GM21737 (cell line): ENCODE results near the gene ARCN1.

Experiments
- ATAC-seq: cut with Tn5 transposase; IDR thresholded peaks from one replicate; pipeline ENCODE4 v1.9.1; 2021; ENCODE audit warnings: mild to moderate bottlenecking, moderate library complexity; ENCODE audit not compliant: unreplicated experiment

The ARCN1 gene

DNA sequence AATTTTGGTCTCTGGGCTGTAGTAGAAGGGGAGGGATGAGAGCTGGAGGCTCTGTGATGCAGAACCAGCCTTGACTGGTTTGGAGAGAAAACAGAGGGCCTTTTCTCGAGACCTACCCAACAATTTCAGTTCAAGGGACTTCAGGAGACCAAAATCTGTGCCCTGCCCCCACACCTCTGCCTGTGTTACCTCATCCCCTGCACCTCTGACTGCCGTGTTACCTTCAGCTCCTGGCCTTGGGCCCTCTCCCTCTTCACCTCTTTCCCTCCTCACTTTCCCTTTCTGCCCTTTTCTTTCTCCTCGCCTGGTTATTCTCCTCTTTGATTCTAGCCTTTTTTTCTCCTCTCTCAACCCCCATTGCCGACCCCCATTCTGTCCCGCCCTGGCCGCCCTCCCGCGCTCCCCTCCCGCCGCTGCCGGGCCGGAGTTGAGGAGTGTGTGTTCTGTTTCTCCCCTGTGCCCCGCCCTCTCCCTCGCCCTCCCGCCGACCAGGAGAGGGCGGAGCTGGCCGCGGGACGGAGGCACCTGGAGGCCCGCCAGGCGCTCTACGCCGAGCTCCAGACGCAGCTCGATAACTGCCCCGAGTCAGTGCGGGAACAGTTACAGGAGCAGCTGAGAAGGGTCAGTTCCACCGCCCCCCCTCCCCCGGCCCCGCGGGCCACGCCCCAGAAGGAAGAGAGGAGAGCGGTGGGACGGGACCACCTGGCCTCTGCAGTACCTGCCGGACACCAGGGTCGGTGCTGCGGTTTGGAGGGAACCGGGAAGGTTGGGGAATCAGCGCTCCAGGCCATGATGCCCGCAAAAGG, 62.4 kb downstream of the ARCN1 start:
- ATAC-seq: no peak

DNA sequence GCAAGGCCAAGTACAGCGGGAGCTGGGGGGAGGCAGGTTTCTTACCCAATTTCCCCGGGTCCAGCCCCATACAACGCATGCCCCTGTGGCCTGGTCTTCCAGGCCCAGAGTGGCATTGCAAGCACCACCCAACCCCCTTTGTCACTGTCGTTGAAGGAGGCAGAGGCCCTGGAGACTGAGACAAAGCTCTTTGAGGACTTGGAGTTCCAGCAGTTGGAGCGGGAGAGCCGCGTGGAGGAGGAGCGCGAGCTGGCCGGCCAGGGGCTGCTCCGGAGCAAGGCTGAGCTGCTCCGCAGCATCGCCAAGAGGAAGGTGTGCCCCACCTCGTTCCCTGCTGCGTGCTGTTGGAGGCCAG, 63.0 kb downstream of the ARCN1 start:
- ATAC-seq: no peak

- no peak for ATAC-seq
Observed at GRCh38 chr11:118635642-118636041, 63.4 kb downstream of the ARCN1 start.

DNA sequence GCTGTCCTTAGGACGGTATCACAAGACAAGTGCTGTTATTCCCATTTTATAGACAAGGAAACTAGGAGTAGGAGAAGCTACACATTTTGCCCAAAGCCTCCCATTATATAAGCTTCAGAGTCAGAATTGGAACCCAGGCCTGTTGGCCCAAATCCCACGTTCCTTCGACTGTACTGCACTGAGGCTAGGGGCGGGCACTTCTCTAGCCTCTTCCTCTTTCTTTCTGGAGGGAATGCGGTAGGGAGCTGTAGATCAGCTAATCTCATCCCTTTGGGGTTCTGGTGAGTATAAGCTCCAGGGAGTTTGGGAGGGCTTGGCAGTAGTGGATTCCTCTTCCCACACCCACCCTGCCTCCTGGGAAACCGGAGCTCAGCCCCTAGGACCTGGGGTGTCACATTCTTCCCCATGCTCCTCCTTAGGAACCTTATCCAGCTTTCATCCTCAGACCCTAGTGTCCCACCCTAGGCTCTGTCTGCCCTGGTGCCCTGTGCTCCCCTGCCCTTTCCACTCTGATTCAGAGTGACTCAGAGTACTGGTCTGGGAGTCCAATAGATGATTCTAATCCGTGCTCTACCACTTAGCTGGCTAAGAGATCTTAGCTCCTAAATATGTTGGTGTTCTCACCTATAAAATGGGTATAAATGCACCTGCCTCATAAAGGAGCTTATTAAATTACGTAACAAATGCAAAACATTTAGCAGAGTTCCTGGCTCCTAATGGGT, 64.5 kb downstream of the ARCN1 start:
- ATAC-seq: no peak

GRCh38 chr11:118638726-118639125, 66.5 kb downstream of the ARCN1 start:
- no peak for ATAC-seq

- ATAC-seq: no peak
Observed at GRCh38 chr11:118639899-118640298, 67.7 kb downstream of the ARCN1 start.

DNA sequence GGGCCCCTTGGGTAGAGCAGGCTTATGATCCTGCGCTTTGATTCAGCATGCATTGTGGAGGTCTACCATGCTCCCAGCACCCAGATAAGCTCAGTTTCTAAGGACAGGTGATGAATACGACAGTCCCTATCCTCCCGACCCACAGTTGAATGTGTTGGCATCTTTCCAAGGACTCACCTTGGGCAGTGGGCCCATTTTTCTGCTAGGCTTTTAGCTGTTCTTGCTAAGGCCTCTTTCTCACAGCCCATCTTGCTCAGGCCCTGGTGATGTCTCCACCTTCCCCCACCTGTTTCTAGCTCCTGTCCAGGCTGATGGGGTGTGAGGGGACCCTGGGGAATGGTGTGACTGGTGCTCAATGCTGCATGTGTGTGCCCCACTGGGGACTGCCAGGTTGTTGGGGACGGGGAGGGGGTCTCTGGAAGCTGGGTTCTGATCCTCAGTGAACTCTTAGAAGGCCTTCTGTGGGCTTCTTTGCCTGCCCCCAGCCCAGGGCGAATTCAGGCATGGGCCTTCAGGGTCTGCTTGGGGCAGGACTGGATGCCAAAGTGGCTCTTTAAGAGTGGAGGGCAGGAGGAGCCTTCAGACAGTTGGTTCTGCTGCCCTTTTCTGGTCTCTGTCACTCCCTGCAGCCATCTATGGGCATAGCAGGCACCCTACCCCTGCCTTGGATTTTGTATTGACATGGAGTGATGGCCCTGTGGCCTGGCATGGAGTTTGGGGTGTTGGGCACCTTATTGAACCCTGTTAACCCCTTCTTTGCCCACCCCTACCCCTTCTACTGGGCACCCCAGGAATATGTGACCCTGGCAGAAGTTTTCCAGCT, 68.3 kb downstream of the ARCN1 start:
- ATAC-seq: no peak

- no peak for ATAC-seq
Observed at GRCh38 chr11:118641397-118642019, 69.3 kb downstream of the ARCN1 start.

- no peak for ATAC-seq
Observed at GRCh38 chr11:118643142-118643994, 71.2 kb downstream of the ARCN1 start.

DNA sequence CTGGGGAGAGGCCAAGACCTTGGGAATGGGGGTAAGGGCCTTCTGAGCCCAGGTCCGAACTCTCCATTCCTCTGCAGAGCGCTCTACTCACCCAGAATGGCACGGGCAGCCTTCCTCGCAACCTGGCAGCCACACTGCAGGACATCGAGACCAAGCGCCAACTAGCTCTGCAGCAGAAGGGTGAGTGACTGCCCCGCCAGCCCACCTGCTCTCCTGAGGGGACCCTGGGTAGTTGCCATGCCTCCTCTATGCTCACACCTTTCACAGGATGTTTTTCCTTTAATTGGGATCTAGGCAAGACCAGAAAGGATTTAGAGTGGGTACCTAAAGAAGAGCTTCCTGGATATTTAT, 71.8 kb downstream of the ARCN1 start:
- no peak for ATAC-seq

GRCh38 chr11:118644496-118644895, 72.3 kb downstream of the ARCN1 start:
- ATAC-seq: no peak

DNA sequence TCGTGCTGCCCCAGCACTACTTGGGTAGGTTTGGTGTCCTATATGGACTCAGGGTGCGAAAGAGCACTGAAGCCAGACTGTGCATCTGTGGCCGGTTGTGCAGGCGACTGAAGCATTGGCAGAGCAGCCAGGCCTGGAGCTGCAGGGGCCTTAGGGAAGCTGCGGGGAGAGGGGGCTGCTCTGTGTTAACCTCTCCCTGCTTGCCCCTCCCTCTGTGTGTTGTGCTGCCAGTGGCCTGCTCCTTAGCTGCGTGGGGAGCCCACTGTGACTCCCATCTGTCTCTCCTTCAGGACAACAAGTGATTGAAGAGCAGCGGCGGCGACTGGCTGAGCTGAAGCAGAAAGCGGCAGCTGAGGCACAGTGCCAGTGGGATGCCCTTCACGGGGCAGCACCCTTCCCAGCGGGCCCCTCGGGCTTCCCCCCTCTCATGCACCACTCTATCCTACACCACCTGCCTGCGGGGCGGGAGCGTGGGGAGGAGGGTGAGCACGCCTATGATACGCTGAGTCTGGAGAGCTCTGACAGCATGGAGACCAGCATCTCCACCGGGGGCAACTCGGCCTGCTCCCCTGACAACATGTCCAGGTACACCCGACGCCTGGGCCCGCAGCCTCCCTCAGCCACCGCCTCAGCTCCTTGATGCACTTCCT, 73.0 kb downstream of the ARCN1 start:
- no peak for ATAC-seq

DNA sequence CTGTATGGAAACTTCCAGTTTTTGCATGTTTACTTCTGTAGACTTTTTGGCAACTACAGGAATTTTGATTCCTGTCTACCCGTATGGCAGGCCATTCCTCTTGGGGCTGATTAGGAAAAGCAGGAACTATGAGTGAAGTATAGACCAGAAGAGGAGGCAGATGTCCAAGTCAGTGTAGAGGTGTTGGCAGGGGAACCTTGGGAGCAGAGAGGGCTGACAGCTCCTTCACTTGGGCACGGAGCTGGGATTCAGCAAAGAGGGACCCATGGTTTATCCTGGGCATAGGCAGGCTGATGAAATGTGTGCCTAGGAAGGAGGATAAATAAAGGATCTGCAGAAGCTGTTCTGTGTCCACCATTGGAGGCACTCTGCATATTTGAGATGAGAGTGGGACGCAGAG, 74.2 kb downstream of the ARCN1 start:
- no peak for ATAC-seq

DNA sequence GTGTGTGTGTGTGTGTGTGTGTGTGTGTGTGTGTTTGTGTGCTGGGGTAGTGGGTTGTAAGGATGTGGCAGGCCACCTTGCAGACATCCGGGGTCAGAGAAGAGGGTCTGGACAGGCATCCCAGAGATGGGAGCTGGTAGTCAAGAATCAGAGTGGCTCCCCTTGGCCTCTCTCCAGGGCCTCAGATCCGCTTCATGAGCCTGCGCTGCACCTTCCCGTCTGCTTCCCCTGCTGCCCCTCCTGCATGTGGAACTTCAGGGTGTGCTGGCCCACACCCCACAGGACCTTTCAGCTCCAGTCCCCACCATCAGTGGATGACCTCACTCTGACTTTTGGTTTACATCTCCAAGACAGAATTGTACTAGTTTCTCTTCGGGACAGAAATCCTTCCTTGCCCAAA, 76.1 kb downstream of the ARCN1 start:
- ATAC-seq: no peak

DNA sequence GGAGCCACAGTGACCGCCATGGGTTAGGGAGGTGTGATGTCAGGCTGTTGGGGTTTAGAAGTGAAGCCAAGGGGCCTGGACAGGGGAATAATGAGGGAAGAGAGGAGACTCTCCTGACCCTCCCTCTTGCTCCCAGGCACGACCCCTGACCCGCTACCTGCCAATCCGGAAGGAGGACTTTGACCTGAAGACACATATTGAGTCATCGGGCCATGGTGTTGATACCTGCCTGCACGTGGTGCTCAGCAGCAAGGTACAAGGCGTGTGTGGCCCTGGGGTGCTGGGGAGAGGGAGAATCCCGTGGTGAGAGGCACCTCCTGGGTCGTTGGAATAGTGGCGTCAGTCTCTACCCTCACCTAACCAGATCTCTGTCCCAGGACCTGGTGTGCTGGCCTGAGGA, 77.7 kb downstream of the ARCN1 start:
- no peak for ATAC-seq

DNA sequence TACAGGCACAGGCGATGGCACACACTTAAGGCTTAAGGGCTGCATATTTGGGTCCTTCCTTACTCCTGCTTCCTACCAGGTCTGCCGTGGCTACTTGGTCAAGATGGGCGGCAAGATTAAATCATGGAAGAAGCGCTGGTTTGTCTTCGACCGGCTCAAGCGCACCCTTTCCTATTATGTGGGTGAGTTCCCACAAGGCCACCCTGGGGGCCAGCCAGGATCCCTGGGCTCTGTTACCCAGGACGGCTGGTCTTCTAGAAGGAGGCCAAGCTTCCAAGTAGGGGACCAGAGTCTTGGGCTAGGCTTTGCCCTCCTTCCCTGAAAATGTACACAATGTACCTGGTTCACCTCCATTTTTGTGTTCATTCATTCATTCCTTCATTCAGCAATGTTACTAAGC, 78.2 kb downstream of the ARCN1 start:
- no peak for ATAC-seq

DNA sequence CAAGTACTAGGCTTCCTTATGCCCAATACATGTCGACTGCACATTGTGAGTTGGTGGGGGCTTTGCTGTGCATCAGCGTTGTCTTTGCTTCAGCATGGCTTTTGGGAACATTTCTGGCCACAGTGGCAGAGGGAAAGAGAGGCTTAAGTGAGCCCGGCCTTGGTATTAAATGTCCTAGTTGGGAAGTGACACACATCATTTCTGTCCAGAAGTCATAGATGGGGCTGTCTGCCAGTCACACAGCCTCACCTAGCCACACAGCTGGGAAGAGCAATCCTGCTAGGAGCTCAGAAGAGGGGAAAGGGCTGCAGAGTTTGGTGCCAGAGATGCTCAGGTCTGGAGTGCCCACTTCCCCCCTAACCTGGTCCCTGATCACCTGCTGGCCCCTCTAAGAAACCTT, 79.6 kb downstream of the ARCN1 start:
- no peak for ATAC-seq
